Activated CD4-positive, alpha-beta T cell treated with anti-CD3 and anti-CD28 coated beads, Interleukin-2, amount 50 U/mL, for 1 hour (primary cell): Measurements from ENCODE around the gene ANKRD16.
"Not testable (repeated sequence)": the region's sequence is repeated elsewhere in the genome, so short reads cannot be mapped to it uniquely, and the experiment has no call there.

ENCODE experiments used
- DNase-seq: peaks from one replicate; pipeline ENCODE4 v3.0.0-alpha.2; 2020

The ANKRD16 gene

DNA sequence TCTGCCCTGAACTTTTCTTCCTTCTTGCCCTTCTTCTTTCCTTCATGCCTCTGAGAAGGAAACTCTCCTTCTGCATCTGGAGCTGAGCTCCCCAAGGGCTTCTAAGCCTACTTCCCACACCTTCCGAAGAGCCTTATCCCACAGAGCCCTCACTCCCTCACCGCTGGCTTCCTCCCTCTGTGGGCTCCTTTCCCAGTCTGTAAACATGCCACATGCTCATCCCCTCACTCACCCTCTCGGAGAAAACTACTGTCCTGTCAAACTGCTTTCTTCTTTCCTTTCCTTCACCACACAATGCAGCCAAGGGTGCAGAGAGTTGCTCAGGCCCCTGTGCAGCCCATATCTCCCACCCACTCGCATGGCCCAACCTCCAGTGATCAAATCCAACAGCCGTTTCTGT lies 18.1 kb downstream of the ANKRD16 start:
- DNase-seq = no peak

DNA sequence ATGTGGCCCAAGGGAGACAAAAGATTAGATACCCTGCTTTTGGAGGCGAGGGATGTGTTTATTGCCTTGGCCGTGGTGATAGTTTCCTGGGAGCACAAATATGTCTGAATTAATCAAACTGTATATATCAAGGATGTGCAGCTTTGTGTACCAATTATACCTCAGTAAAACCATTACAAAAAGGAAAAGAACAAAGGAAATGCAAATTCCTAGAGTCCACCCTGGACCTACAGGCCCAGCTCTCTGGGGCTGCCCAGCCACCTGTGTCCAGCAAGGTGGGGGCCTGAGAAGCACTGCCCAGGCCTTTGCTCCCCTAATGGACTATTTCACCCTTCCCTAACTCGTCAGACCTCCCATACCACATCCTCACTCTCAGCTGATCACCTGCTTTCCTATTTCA lies 20.5 kb downstream of the ANKRD16 start:
- no peak for DNase-seq

DNA sequence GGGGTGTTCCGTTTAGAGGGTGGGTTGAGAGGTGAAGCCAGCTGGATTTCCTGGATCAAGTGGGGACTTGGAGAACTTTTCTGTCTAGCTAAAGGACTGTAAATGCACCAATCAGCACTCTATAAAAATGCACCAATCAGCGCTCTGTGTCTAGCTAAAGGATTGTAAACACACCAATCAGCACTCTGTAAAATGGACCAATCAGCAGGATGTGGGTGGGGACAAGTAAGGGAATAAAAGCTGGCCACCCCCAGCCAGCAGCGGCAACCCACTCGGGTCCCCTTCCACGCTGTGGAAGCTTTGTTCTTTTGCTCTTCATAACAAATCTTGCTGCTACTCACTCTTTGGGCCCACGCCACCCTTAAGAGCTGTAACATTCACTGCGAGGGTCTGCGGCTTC lies 21.3 kb downstream of the ANKRD16 start:
- DNase-seq = not testable (repeated sequence)

DNA sequence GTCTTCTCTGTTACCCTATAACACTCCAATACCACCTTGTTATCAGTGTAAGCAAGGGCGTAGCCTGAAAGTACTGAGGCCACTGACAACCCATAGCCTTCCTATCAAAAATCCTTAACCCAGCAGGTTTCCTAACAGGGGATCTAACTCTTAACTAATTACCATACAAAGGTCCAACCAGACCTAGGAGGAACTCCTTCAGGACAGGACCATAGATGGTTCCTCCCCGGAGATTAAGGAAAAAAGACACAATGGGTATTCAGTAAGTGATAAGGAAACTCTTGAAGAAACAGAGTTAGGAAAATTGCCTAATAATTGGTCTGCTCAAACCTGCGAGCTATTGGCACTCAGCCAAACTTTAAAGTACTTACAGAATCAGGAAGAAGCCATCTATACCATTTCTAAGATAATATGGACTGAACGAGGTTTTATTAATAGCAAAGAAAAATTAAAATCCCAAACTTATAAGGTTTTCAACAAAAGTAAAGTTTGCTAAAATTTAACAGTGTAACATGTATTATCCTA lies 22.5 kb downstream of the ANKRD16 start:
- not testable (repeated sequence) for DNase-seq

DNA sequence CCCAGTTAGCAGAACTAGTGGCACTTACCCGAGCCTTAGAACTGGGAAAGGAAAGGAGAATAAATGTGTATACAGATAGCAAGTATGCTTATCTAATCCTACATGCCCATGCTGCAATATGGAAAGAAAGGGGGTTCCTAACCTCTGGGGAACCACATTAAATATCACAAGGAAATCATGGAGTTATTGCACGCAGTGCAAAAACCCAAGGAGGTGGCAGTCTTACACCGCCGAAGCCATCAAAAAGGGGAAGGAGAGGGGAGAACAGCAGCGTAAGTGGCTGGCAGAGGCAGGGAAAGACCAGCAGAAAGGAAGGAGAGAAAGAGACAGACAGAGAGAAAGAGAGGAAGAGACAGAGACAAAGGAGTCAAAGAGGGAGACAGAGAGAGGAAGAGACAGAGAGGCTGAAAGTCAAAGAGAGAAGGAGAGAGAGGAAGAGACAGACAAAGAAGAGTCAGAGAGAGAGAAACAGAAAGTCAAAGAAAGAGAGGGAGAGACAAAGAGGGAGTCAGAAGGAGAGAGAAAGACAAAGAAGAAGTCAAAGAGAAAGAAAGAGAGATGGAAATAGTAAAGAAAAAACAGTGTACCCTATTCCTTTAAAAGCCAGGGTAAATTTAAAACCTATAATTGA lies 23.1 kb downstream of the ANKRD16 start:
- DNase-seq = not testable (repeated sequence)

DNA sequence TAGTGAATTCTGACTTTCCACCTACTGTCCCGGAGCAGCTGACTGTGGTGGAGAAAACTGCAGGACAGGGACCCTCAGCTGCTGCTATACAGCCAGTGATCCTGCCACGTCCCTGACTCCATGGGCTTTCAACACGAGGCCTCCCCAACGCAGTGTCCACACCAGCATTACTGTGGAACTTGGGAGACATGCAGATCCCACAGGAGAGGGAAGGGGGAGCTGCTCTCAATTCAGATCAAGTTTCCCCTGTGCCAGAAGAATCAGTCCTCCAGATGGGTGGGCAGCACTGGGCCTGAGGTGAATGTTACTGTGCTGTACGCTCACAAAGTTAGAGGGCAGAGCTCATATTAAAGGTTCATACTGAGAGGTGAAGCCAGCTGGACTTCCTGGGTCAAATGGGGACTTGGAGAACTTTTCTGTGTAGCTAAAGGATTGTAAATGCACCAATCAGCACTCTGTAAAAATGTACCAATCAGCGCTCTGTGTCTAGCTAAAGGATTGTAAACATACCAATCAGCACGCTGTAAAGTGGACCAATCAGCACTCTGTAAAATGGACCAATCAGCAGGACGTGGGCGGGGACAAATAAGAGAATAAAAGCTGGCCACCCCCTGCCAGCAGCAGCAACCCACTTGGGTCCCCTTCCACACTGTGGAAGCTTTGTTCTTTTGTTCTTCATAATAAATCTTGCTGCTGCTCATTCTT lies 26.6 kb downstream of the ANKRD16 start:
- not testable (repeated sequence) for DNase-seq

DNA sequence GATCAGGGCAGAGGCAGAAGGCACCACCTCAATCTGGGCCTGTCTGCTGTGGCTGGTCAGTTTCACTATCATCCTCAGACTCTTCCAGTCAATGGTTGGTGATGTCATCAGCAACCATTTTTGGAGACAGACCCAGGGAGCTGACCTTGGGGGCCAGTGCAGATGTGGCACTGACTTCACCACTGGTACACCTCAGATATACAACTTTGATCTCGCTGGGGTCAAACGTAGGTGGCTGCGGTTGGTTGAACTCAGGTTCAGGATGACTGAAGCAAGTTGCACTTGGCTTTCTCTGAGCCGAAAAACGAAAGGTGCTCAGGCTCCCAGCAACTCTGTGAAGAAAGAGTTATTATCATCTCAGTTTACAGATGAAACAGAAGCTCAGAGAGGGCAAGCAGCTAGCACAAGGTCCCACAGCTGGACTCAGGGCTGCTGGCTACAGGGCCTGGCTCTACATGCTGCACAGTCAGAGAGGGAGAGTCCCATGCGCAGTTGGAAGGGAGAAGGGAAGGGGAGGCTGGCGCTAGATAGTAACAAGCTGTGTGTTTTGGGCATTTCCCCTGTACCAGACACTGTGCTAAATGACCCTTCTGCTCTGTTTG lies 27.2 kb downstream of the ANKRD16 start:
- no peak for DNase-seq

DNA sequence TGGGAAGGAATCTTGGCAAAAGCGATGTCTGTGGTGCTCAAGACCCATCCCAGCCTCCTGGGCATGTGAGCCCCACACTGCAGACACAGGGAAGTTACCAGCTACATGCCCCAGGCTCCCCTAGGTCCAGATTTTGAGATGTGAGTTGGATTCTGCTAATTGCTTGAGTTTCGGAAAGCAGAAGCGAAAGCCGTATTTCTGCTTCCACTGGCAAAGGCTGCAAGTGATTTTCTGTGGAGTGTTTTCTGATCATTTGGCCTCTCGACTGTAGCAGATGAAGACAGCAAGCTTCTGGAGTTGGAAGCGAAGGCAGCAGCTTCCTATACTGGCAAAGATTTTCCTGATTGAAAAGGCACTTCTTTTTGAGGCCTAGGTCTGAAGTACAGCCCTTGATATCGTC lies 29.6 kb downstream of the ANKRD16 start:
- DNase-seq = no peak

DNA sequence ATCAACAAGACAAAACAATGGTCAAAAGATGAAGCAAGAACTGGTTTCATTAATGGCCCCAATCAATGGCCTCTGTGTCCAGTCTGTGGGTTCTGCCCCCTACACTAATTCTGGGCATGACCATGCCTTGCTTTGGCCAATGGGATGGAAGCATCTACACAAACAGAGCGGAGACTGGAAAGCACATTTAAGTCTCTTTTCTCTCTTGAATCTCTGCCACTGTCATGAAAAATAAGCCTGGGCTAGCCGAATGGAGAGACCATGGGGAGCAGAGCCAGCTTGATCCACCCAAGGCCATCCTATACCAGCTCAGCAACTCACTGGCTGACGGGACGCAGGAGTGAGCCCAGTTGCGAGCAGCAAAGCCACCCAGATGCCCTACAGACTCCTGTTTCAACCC lies 30.9 kb downstream of the ANKRD16 start:
- DNase-seq = no peak

DNA sequence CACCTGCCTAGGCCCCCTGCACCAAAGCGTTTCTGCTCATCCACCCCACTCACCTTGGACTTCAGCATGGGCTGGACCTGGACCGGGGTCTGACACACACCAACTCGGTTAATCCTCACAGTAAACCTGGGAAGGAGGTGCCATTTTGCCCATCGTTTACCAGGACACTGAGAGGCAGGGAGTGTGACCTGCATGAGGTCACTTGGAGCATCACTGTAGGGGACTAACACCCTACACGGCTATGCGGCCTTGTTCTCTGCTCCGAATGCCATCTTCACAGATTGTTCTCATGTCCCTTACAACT lies 33.0 kb downstream of the ANKRD16 start:
- DNase-seq = no peak

DNA sequence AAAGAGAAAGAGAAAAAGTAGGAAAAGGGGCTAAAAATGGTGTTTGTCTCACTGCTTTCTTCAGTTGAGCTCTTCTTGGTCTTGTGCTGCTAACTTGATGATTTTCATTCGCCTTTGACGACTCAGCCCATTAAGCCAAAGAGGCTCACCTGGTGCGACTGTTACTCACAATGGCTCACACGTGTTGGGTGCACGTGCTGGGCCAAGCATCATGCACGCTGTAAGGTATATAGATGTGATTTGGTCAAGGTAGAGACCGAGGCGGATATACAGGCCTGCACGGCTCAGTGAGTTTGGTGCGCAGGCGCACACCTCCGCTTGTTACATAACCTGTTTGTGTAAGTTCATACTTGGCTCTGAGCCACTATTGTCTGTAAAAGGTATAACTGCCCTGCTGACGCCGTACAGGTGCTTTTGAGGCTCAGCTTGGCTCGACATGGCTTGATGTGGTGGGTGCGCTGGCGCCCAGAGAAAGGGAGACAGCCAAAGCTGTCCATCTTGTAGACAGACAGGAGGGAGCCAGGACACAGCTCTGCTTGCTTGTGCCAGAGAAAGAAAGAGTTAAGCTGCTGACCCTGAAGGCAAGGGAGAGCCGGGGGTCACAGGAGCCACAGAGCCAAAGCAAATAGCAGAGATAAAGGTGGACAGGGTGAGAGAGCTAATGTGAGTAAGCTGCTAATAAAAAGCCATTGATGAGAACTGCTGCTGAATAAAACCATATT lies 33.6 kb downstream of the ANKRD16 start:
- DNase-seq = no peak

DNA sequence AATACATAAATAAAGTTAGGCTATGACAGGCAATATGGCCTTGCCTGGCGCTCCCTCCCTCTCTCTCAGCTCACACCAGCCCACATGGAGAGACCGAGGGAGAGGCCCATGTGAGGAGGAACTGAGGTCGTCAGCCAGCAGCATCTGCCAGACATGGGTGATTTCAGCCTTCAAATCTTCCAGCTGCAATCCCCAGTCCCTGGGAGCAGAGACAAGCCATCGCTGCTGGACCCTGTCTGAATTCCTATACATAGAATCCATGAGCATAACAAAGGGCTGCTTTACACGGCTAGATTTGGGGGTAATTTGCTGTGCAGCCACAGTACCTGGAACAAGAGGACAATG lies 35.6 kb downstream of the ANKRD16 start:
- no peak for DNase-seq

DNA sequence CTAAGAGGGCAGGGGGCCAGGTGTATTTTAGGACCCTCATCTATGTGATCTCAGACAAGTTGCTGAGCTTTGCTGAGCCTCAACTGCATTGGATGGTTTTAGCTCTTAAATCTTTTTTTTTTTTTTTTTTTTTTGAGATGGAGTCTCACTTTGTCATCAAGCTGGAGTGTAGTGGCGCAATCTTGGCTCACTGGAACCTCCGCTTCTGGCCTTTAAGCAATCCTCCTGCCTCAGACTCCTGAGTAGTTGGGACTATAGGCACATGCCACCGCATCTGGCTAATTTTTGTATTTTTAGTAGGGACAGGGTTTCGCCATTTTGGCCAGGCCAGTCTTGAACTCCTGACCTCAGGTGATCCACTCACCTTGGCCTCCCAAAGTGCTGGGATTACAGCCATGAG lies 43.0 kb downstream of the ANKRD16 start:
- not testable (repeated sequence) for DNase-seq

DNA sequence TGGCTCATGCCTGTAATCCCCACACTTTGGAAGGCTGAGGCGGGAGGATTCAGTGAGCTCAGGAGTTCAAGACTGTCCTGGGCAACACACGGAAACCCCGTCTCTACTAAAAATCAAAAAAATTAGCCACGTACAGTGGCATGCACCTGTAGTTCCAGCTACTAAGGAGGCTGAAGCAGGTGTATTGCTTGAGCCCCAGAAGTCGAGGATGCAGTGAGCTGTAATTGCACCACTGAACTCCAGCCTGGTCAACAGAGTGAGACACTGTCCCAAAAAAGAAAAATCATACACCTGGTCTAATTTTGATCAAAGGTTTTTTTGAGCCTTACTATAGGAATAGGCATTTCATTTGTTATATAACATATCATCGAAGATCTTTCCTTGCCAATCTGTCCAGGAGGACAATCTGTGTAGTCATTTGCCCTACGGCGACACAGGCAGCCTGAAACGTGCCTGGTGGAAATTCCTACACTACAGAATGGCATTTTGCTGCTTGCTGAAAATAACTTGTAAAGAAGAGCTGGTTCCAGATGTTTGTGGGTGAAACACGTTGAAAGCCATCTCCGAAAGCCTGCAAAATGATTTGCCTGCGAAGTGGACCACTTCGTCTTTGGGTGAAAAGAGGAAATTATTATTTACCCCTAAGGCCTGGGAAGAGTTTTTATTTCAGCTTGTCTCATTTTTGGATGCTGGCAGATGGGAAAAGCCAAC lies 45.2 kb downstream of the ANKRD16 start:
- DNase-seq = no peak

DNA sequence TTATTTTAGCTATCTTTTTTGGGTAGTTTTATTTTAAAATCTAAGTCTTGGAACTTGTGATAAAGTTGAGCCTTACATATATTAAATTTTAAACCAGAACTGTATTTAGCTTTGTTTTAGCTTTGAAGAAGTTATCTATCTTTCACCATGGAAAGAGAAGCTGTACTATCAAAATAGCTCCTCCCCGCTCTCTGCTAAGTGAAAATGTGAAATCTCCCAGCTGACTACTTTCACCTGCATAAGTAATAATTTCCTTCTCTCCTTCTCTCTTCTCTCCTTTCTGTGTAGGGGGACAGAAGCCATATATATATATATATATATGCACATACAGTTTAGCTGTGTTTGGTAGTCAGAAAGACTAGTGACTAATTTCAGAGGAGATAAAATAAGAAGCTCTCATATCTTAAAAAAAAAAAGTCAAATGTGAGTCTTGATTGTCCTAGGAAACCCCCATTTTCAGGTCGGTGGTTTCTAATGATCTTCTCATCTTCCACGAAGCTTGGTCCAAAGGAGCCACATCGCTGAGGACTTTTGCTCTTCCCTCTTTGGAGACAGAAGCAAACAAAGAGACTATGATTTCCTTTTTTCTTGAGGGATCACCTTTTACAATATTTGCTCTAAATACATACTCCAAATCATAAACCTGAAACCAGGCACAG lies 45.9 kb downstream of the ANKRD16 start:
- no peak for DNase-seq

DNA sequence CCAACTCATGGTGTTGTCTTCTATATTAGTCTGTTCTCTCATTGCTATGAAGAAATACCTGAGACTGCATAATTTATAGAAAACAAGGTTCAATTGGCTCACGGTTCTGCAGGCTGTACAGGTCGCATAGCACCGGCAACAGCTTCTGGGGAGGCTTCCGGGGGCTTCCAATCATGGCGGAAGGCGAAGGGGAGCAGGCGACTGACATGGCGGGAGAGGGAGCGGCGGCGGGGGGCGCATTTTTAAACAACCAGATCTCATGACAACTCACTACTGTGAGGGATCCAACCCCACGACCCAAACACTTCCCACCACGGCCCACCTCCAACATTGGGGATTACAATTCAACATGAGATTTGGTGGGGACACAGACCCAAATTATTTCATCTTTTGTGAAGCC lies 47.7 kb downstream of the ANKRD16 start:
- DNase-seq = no peak

DNA sequence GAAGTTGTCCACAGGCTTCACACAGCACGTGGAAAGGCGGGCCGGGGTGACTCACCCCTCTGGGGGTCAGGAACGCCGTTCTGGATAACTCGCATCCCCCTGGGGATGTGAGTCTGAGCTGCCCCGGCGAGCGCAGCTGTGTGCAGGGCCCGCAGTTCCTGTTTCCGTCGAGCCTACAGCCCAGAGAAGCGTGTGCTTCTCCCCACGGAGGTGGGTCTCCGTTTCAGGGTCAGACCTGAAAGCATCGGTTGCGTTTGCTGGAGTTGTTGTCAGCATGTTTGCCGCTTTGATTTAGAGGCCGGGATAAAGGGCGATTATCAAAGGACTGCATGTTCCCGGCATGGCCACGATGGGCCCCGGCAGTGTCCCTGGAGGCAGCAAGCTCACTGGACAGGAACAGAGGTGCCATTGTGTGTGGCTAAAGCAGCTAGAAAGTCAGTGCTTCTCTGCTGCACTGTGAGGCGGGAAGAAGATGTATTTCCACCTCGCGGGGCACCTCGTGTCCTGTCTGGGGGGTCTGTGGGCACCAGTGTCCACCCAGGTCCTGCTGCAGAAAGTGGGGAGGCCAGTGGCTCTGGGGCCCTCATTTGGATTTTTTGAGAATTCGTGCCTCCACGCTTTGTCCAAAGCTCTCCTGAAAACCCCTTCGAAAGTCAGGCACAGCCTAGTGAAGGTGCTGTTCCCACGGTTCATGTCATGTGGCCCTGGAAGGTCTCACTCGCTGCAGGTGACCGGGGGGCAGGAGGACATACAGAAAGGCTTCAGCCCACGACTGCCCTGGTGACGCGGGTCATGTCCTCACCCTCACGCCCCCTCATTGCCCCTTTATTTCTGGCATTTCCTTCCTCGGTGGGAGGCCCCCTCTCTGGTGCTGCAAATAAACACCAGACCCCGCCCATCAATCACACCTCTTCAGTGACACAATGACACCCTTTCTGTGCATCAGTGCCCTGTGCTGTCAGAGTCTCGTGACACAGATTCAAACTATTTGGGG lies 49.1 kb downstream of the ANKRD16 start:
- no peak for DNase-seq

DNA sequence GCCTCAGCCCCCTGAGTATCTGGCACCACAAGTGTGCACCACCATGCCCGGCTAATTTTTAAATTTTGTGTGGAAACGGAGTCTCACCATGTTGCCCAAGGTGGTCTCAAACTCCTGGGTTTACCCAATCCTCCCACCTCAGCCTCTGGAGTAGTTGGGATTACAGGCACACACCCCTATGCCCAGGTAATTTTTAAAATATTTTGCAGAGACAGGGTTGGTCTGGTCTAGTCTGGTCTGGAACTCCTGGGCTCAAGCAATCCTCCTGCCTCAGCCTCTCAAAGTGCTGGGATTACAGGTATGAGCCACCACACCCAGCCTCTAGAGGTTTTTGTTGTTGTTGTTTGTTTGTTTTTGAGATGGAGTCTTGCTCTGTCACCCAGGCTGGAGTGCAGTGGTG lies 53.5 kb downstream of the ANKRD16 start:
- not testable (repeated sequence) for DNase-seq

DNA sequence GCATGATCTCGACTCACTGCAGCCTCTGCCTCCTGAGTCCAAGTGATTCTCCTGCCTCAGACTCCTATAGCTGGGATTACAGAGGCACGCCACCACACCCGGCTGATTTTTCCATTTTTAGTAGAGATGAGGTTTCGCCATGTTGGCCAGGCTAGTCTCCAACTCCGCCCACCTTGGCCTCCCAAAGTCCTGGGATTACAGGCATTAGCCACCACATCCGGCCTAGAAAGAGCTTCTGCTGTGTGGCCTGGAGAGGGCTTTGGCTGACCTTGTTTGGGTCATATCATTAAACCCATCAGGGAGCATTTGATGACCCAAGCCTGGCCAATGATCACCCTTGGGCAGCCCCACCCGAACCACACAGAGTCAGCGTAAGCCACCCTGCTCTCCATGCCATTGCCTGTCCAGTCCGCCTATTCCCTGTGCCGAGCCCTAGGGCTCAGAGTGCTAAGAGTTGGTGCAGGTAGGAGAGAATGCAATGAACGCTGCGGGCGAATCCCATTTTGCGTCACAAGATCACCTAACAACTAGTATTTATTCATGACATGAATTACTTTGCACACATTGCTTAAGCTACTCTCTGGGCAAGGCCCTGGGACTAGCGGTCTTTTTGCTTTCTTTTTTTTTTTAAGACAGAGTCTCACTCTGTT lies 54.1 kb downstream of the ANKRD16 start:
- no peak for DNase-seq

DNA sequence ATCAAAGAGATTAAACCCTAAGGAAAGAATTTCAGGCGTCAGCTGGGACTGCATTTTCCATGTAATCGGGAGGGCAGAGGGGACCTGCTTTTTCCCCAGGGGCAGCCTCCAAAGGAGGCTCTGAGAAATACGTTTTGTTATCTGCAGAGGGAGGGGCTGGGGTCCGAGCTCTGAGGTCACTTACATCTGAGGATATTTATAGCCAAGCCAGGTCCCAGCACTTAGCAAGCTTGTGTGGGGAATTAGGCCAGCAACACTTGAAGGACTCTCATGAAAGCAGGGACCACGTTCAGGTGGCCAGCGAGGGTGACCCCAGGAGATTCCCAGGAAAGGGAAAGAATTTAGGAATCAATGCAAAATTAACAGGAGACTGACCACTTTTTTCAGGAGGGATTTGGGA lies 55.9 kb downstream of the ANKRD16 start:
- no peak for DNase-seq

DNA sequence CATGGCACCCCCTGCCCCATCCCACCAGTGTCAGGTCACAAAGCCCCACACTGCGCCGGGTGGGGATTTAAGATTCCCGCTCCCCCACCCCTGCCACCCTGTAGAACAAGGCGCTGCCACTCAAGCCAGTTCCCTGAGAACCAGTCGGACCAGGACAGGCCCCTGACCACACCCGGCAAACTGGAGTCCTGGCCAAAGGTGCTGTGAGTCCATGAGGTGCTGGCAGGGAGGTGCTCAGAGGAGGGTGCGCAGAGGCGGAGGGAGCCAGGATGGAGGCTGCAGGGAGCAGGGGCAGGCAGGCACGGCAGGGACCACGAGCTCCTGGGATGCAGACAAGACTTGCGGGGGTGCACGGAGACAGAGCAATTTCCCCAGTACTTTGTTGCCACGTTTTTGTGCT lies 56.7 kb downstream of the ANKRD16 start:
- DNase-seq = no peak
